OCI-LY7 (cell line): ENCODE data around the gene KRTAP10-10. TPM values are rescaled to one million over a fixed set of nuclear protein-coding genes. Genes with fewer than 3 reads are reported as not detected.

Experiments
- BruUV-seq: library from RNA; stranded (reverse); fragments of 400-500 nt; replicated peaks from 2 replicates; lab custom pipeline; 2021; lab: Mats Ljungman, UMichigan
- CTCF ChIA-PET: fragments of 300-600 bp; sonication (Branson Sonifier 250); formaldehyde crosslinking; loops from one replicate; lab custom pipeline; 2022; ENCODE audit warnings: antibody characterized with exemption; ENCODE audit not compliant: unreplicated experiment; lab: Charles Lee
- POLR2A ChIA-PET: fragments of 300-600 bp; sonication (Branson Sonifier 250); formaldehyde crosslinking; loops from one replicate; lab custom pipeline; 2022; ENCODE audit warnings: antibody characterized with exemption; lab: Charles Lee
- DNase-seq: peaks from one replicate; pipeline ENCODE4 v3.0.0-alpha.2; 2015; ENCODE audit warnings: low spot score
- H2AFZ ChIP-seq: fragments of 200-600 bp; sonication (generic), shearing (Covaris generic); 2 replicates; pipeline ENCODE4 v1.6.1; 2014; ENCODE audit warnings: mild to moderate bottlenecking, antibody characterized with exemption, low read length, moderate library complexity
- H3K27ac ChIP-seq: fragments of 200-600 bp; sonication (generic); 2 replicates; pipeline ENCODE4 v1.5.1; 2014; ENCODE audit warnings: mixed run types, low read depth, mild to moderate bottlenecking, moderate library complexity, low read length, inconsistent platforms; ENCODE audit not compliant: poor library complexity, severe bottlenecking
- H3K36me3 ChIP-seq: fragments of 200-600 bp; sonication (generic); 2 replicates; pipeline ENCODE4 v1.6.1; 2014; ENCODE audit warnings: mild to moderate bottlenecking, antibody characterized with exemption, low read length, moderate library complexity, mixed read lengths; ENCODE audit not compliant: insufficient read depth
- H3K4me1 ChIP-seq: fragments of 200-600 bp; sonication (generic); 2 replicates; pipeline ENCODE4 v1.5.1; 2014; ENCODE audit warnings: mild to moderate bottlenecking, low read length; ENCODE audit not compliant: insufficient read depth, poor library complexity, severe bottlenecking
- H3K4me2 ChIP-seq: fragments of 200-600 bp; sonication (generic); 2 replicates; pipeline ENCODE4 v1.6.1; 2014; ENCODE audit warnings: mild to moderate bottlenecking, low read length
- H3K4me3 ChIP-seq: fragments of 200-600 bp; sonication (generic); 2 replicates; pipeline ENCODE4 v1.5.1; 2014; ENCODE audit warnings: mild to moderate bottlenecking, low read depth, low read length; ENCODE audit not compliant: poor library complexity, severe bottlenecking
- H3K79me2 ChIP-seq: fragments of 200-600 bp; sonication (generic); 2 replicates; pipeline ENCODE4 v1.6.1; 2016; ENCODE audit warnings: low read depth, mild to moderate bottlenecking, low read length, moderate library complexity, mixed read lengths; ENCODE audit not compliant: insufficient read depth
- H3K9me2 ChIP-seq: fragments of 200-600 bp; sonication (generic); 2 replicates; pipeline ENCODE4 v1.6.1; 2016; ENCODE audit warnings: mild to moderate bottlenecking, low read length, mixed read lengths; ENCODE audit not compliant: insufficient read depth
- H3K9me3 ChIP-seq: fragments of 200-600 bp; sonication (generic); 2 replicates; pipeline ENCODE4 v1.6.1; 2014; ENCODE audit warnings: mild to moderate bottlenecking, mixed run types, low read length, mixed read lengths
- H4K20me1 ChIP-seq: fragments of 200-600 bp; sonication (generic); 2 replicates; pipeline ENCODE4 v1.6.1; 2014; ENCODE audit warnings: mild to moderate bottlenecking, antibody characterized with exemption, low read length, moderate library complexity, mixed read lengths; ENCODE audit not compliant: insufficient read depth
- EZH2phosphoT487 ChIP-seq: fragments of 200-600 bp; sonication (generic); IDR thresholded peaks from 2 replicates; pipeline ENCODE4 v1.6.1; 2018; ENCODE audit warnings: low read depth, borderline replicate concordance, mild to moderate bottlenecking, mixed run types, antibody characterized with exemption, low read length, moderate library complexity, mixed read lengths
- intact Hi-C: fragments of 100-400 bp; cut with micrococcal nuclease; formaldehyde crosslinking; loops from one replicate; pipeline ENCODE4 v1.10.0; 2022; ENCODE audit not compliant: unreplicated experiment
- total RNA-seq, 2 experiments: library from RNA; depleted of rRNA in 1 of 2; stranded (reverse); fragments of >200 nt in 1 of 2; shearing (Covaris generic) in 1 of 2; gene quantifications; 2 replicates each; pipeline ENCODE4 v1.2.3, GENCODE V29; 2014 to 2022
- TF ChIP-seq, protein P1 (sequence below): fragments of 200-600 bp; sonication (generic); conservative IDR thresholded peaks from 2 replicates; pipeline ENCODE4 v1.5.1; 2014; ENCODE audit warnings: mild to moderate bottlenecking, antibody characterized with exemption, low read length, moderate library complexity, mixed read lengths

The KRTAP10-10 gene
- total RNA-seq, 2 experiments from 2014 or later: not detected

DNA sequence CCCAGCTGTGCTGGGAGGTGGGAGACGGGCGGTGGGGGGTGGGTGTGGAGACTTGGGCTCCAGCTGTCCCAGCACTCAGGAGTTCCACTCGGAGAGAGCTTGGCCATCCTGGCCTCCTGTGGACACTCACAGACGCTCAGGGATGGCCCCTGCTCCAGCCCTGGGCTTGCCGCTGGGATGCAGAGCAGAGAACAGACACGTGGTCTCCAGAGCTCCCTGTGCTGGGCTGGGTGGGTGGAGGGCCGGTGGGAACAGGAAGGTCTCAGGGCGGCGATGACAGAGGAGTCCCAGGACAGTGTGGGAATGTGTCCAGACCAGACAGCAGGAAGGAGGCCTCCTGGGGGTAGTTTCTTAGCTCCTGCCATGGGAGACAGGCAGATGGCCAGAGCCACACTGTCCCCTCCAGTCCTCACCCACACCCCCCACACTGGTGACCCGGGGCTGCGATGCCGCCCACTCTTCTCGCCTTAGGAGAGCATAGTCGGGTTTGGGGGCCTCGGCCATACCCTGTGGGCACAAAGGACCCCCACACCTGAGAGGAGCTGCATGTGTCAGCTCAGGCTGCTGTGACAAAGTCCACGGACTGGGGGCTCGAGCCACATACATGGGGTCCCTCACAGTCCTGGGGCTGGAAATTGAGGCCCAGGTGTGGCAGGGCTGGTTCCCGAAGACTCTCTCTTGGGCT, 8.3 kb upstream of the KRTAP10-10 start:
- Histone ChIP-seq H3K36me3 (no peaks in the 10 kb centered on the region), H3K4me3 (no peak overlapping the region), H3K9me2 (no peaks in the 10 kb centered on the region), H3K27ac (no peak overlapping the region), H3K4me2 (no peak overlapping the region), H3K9me3 (peaks cover 4% of the 10 kb centered on the region; the same call in 1 of the 2 replicates), H4K20me1 (no peaks in the 10 kb centered on the region), H3K79me2 (no peaks in the 10 kb centered on the region), H3K4me1 (no peaks in the 10 kb centered on the region), H2AFZ (no peak overlapping the region)
- ChIA-PET POLR2A (no interaction called here), CTCF (no interaction called here)
- intact Hi-C loops: no loop called here
- DNase-seq: no peak
- no TSS peak for BruUV-seq
- no peak for TF ChIP-seq EZH2phosphoT487
- TF ChIP-seq, protein P1, sequence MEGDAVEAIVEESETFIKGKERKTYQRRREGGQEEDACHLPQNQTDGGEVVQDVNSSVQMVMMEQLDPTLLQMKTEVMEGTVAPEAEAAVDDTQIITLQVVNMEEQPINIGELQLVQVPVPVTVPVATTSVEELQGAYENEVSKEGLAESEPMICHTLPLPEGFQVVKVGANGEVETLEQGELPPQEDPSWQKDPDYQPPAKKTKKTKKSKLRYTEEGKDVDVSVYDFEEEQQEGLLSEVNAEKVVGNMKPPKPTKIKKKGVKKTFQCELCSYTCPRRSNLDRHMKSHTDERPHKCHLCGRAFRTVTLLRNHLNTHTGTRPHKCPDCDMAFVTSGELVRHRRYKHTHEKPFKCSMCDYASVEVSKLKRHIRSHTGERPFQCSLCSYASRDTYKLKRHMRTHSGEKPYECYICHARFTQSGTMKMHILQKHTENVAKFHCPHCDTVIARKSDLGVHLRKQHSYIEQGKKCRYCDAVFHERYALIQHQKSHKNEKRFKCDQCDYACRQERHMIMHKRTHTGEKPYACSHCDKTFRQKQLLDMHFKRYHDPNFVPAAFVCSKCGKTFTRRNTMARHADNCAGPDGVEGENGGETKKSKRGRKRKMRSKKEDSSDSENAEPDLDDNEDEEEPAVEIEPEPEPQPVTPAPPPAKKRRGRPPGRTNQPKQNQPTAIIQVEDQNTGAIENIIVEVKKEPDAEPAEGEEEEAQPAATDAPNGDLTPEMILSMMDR: no peak

DNA sequence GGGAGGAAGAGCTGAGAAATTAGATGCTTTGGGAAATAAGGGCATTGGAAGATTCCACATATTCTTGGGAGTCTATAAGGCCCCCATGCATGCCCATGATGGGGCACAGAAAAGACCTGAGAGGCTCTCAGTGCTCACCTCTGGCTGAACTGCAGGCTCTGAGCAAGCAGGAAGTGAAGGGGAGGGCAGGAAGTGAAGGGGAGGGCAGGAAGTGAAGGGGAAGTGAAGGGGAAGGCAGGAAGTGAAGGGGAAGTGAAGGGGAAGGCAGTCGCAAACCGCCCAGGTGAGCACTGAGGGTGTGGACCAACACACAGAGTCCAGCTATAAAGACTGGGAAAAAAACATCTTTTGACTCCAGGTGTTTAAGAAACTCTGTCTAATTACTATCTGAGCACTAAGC, 6.7 kb upstream of the KRTAP10-10 start:
- intact Hi-C loops: no loop called here
- POLR2A ChIA-PET: no interaction called here
- no peaks in the 10 kb centered on the region for H3K9me2 ChIP-seq
- H3K36me3 ChIP-seq: no peaks in the 10 kb centered on the region
- H3K27ac ChIP-seq: no peak overlapping the region
- H3K9me3 ChIP-seq: no peaks in the 10 kb centered on the region
- no peaks in the 10 kb centered on the region for H3K79me2 ChIP-seq
- CTCF ChIA-PET: no interaction called here
- TF ChIP-seq EZH2phosphoT487: no peak
- TF ChIP-seq, protein P1: no peak
- no TSS peak for BruUV-seq
- no peak overlapping the region for H3K4me3 ChIP-seq
- H3K4me2 ChIP-seq: no peak overlapping the region
- no peaks in the 10 kb centered on the region for H4K20me1 ChIP-seq
- H2AFZ ChIP-seq: no peak overlapping the region
- H3K4me1 ChIP-seq: no peaks in the 10 kb centered on the region
- DNase-seq: no peak

DNA sequence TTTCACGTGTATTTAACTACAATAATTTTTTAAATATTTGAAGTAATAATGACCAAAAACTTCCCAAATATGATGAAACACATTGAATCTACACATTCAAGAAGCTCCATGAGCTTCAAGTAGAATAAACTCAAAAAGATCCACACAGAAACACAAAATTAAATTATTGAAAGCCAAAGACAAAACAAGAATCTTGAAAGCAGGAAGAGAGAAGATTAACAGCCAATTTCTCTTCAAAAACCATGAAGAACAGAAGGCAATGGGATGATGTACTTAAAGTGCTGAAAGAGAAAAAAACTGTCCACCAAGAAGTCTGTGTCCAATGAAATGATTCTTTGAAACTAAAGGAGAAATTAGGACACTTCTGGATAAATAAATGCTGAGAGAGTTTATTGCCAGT, 5.1 kb upstream of the KRTAP10-10 start:
- H3K27ac ChIP-seq: no peak overlapping the region
- no TSS peak for BruUV-seq
- TF ChIP-seq EZH2phosphoT487: no peak
- TF ChIP-seq, protein P1: no peak

More for the DNA sequence above, 5.1 kb upstream of the KRTAP10-10 start:
- Histone ChIP-seq H3K9me3 (no peaks in the 10 kb centered on the region), H3K36me3 (no peaks in the 10 kb centered on the region), H2AFZ (no peak overlapping the region), H4K20me1 (no peaks in the 10 kb centered on the region), H3K4me1 (no peaks in the 10 kb centered on the region), H3K4me2 (no peak overlapping the region), H3K4me3 (no peak overlapping the region), H3K9me2 (no peaks in the 10 kb centered on the region), H3K79me2 (no peaks in the 10 kb centered on the region)
- ChIA-PET CTCF (no interaction called here), POLR2A (no interaction called here)
- DNase-seq: no peak
- intact Hi-C loops: no loop called here
